Heart left ventricle (tissue), 16 donors: ENCODE results near the gene NCKAP1. TPM values are rescaled to one million over a fixed set of nuclear protein-coding genes. Genes with fewer than 3 reads are reported as not detected.

Experiments
- ATAC-seq, 4 donors: fragments of 200-7000 bp; cut with Tn5 transposase; one replicate each; pipeline ENCODE4 v1.9.1; 2020 to 2022; ENCODE audit warnings: moderate library complexity in 4 of 4, mild to moderate bottlenecking in 3 of 4, moderate number of reproducible peaks in 1 of 4
- DNase-seq, 5 donors: peaks; one replicate each; pipeline ENCODE4 v3.0.0-alpha.2; 2020
- H3K27ac ChIP-seq, 12 donors: fragments of 200-600 bp; sonication (generic) in 4 of 12; one replicate each; pipeline versions ENCODE4 v1.5.0 to v1.8.0; 2016 to 2022; ENCODE audit warnings: mild to moderate bottlenecking in 2 of 12
- H3K27me3 ChIP-seq, 9 donors: fragments of 200-600 bp; sonication (generic) in 2 of 9; one replicate each; pipeline versions ENCODE4 v1.5.1 to v1.8.0; 2016 to 2022; ENCODE audit warnings: mild to moderate bottlenecking in 3 of 9
- H3K36me3 ChIP-seq, 9 donors: fragments of 200-600 bp; sonication (generic) in 2 of 9; one replicate each; pipeline versions ENCODE4 v1.5.0 to v1.8.0; 2018 to 2022; ENCODE audit warnings: mild to moderate bottlenecking in 2 of 9
- H3K4me1 ChIP-seq, 12 donors: fragments of 200-600 bp; sonication (generic) in 4 of 12; one replicate each; pipeline versions ENCODE4 v1.5.0 to v1.8.0; 2016 to 2022; ENCODE audit warnings: mild to moderate bottlenecking in 3 of 12
- H3K4me3 ChIP-seq, 12 donors: fragments of 200-600 bp; sonication (generic) in 4 of 12; one replicate each; pipeline versions ENCODE4 v1.5.0 to v1.8.0; 2017 to 2022; ENCODE audit warnings: mild to moderate bottlenecking in 9 of 12, moderate library complexity in 4 of 12
- H3K9me3 ChIP-seq, 12 donors: fragments of 200-600 bp; sonication (generic) in 4 of 12; one replicate each; pipeline versions ENCODE4 v1.5.0 to v1.8.0; 2016 to 2022; ENCODE audit warnings: mild to moderate bottlenecking in 1 of 12
- CTCF ChIP-seq, 12 donors: fragments of 200-600 bp; sonication (generic) in 4 of 12; IDR thresholded peaks; one replicate each; pipeline versions ENCODE4 v1.5.0 to v1.8.0; 2018 to 2022; ENCODE audit warnings: antibody characterized with exemption in 12 of 12, mild to moderate bottlenecking in 5 of 12
- POLR2A ChIP-seq, 2 donors: fragments of 450-650 bp; IDR thresholded peaks; one replicate each; pipeline ENCODE4 v1.6.1; 2017; ENCODE audit warnings: antibody characterized with exemption in 2 of 2, mild to moderate bottlenecking in 2 of 2, moderate library complexity in 2 of 2
- WGBS, 4 donors: extraction: QIAGEN DNeasy Blood & Tissue Kit in 2 of 4; methylation state at CpG; one replicate each; pipeline versions ENCODE4 v1.1.5 to v1.1.7; 2013 to 2018; 5-methylcytosine and 5-hydroxymethylcytosine counted together
- intact Hi-C, 10 donors: fragments of 100-400 bp; cut with DNase I; formaldehyde crosslinking; loops; one replicate each; pipeline versions ENCODE4 v1.11.1 to v1.14.2; 2022
- polyA plus RNA-seq, 2 donors: library from polyadenylated mRNA; stranded (reverse); fragments of 200-250 nt; gene quantifications; one replicate each; pipeline ENCODE4 v1.2.3, GENCODE V29; 2013
- total RNA-seq, 9 donors: library from RNA; depleted of rRNA in 2 of 9; stranded (reverse); fragments of >200 nt in 2 of 9; fragmentation: NEBNext Ultra II Directional in 3 of 9; extraction: Animal tissue kit (Norgen Biotek cat#: 25700) in 3 of 9; gene quantifications; one replicate each; pipeline versions ENCODE4 v1.1.0 to v1.2.4, GENCODE V29; 2016 to 2023
- donor health status: ischemic (EF 13 %, LVEDD 7.1; RV severe dilation, severe dysfunction).
- donor health status: healthy with polysubstance abuse.
- donor health status: DM: no; HTN: yes; CAD: no.
- donor health status: DM: no; HTN: no; CAD: no.
- donor health status: ischemic (EF 25% LVEDD 6.9; RV normal size, moderate dysfunction).
- donor health status: ischemic (EF 25% LVEDD 5.7; RV mildly dilated, moderate dysfunction).
- donor health status: healthy.
- donor health status: DM: yes; HTN: yes; CAD: no.
- donor health status: ischemic (EF 35%, LVEDD 5.7; RV mildly dilated, moderate dysfunction).
- donor health status: nonischemic (EF 11% LVEDD 7.7; RV severe dilation, severe dysfunction).
- donor health status: DM: yes; HTN: yes; CAD: no.
- donor health status: PGD.
- donor health status: ischemic (EF 29% LVEDD 5.4; RV normal size, mild dysfunction).
- donor health status: nonischemic (EF 23%, LVEDD 6.1; RV moderate dilation, normal function).

Gene NCKAP1
- total and polyA plus RNA-seq, 11 donors = 33.5 to 168 (median 138) TPM

- intact Hi-C loops = loop anchor here in 5 of 10 donors (5.0 to 10.0 kb wide), 3 partner anchors 53 to 215 kb away; no protein-coding TSS in a partner anchor
- no peak for TF ChIP-seq POLR2A (IDR thresholded peaks at IDR 0.05)
- TF ChIP-seq CTCF (IDR thresholded peaks at IDR 0.05) = no peak
- Histone ChIP-seq H3K27ac (no peak overlapping the region), H3K36me3 (peaks cover 0 to 93% (median 23%) of the 10 kb centered on the region in 9 donors), H3K4me3 (no peak overlapping the region), H3K4me1 (peaks cover 0 to 16% (median 0%) of the 10 kb centered on the region in 12 donors), H3K9me3 (peaks cover 0 to 2% (median 0%) of the 10 kb centered on the region in 12 donors), H3K27me3 (no peaks in the 10 kb centered on the region)
- 98 to 100% (median 100%) methylated on average over 1 of the region's 1 CpG for WGBS, 4 donors
- DNase-seq = no peak
- no peak for ATAC-seq
Measured at GRCh38 chr2:182977463-182977862, 60.8 kb downstream of the NCKAP1 start.

- WGBS, 4 donors = 24 to 38% (median 36%) methylated on average over 1 of the region's 1 CpG
- no peak for TF ChIP-seq POLR2A (IDR thresholded peaks at IDR 0.05)
- no peak for TF ChIP-seq CTCF (IDR thresholded peaks at IDR 0.05)
- H3K4me1 ChIP-seq = peaks cover 0 to 16% (median 0%) of the 10 kb centered on the region in 12 donors
- intact Hi-C loops = loop anchor here in 2 of 10 donors (5.0 to 10.0 kb wide), 2 partner anchors 36 to 49 kb away; no protein-coding TSS in a partner anchor
- ATAC-seq = peak in 1 of 4 donors; percentile 38
- peaks cover 0 to 12% (median 1%) of the 10 kb centered on the region in 12 donors for H3K9me3 ChIP-seq
- no peak overlapping the region for H3K27ac ChIP-seq
- H3K4me3 ChIP-seq = no peak overlapping the region
- no peaks in the 10 kb centered on the region for H3K27me3 ChIP-seq
- DNase-seq = no peak
- peaks cover 0 to 64% (median 15%) of the 10 kb centered on the region in 9 donors for H3K36me3 ChIP-seq
Measured at GRCh38 chr2:182973441-182974352, 64.6 kb downstream of the NCKAP1 start.

GRCh38 chr2:182972548-182972942 lies 65.7 kb downstream of the NCKAP1 start:
- intact Hi-C loops = loop anchor here in 2 of 10 donors (5.0 to 10.0 kb wide), 2 partner anchors 35 to 48 kb away; no protein-coding TSS in a partner anchor
- ATAC-seq = no peak

More at GRCh38 chr2:182972548-182972942, 65.7 kb downstream of the NCKAP1 start:
- WGBS, 4 donors = 97 to 98% (median 97%) methylated on average over 3 of the region's 3 CpGs
- Histone ChIP-seq H3K4me1 (peaks cover 0 to 25% (median 1%) of the 10 kb centered on the region in 12 donors), H3K9me3 (peaks cover 0 to 12% (median 1%) of the 10 kb centered on the region in 12 donors), H3K27ac (no peak overlapping the region), H3K4me3 (no peak overlapping the region), H3K27me3 (no peaks in the 10 kb centered on the region), H3K36me3 (peaks cover 0 to 64% (median 18%) of the 10 kb centered on the region in 9 donors)
- TF ChIP-seq CTCF (IDR thresholded peaks at IDR 0.05) = no peak
- no peak for DNase-seq
